Mesenchymal stem cell (in vitro differentiated cells and primary cell): ENCODE data around the gene HYOU1.
A peak's percentile ranks its signal among the peaks of the same experiment; 100 is the strongest.
"Not testable (repeated sequence)": the region's sequence is repeated elsewhere in the genome, so short reads cannot be mapped to it uniquely, and the experiment has no call there.

Experiments used
- DNase-seq: peaks from one replicate; pipeline ENCODE4 v3.0.0-alpha.2; 2013
- H2AFZ ChIP-seq: one replicate; pipeline ENCODE4 v1.6.1; 2013; ENCODE audit warnings: low read depth, mild to moderate bottlenecking, control low read depth, inconsistent platforms, low read length, moderate library complexity
- H2AK5ac ChIP-seq: 2 replicates; pipeline ENCODE4 v1.6.1; 2013; ENCODE audit warnings: low read length, moderate library complexity, mild to moderate bottlenecking, inconsistent platforms; ENCODE audit not compliant: severe bottlenecking
- H2BK120ac ChIP-seq: one replicate; pipeline ENCODE4 v1.6.1; 2013; ENCODE audit warnings: low read depth, mild to moderate bottlenecking, inconsistent platforms, low read length, moderate library complexity
- H2BK12ac ChIP-seq, 2 experiments: one replicate each; pipeline ENCODE4 v1.6.1; 2013; ENCODE audit warnings: inconsistent platforms in 2 of 2, low read length in 2 of 2, mild to moderate bottlenecking in 2 of 2, moderate library complexity in 2 of 2, control low read depth in 1 of 2
- H2BK15ac ChIP-seq: one replicate; pipeline ENCODE4 v1.6.1; 2013; ENCODE audit warnings: mild to moderate bottlenecking, low read depth, inconsistent platforms; ENCODE audit not compliant: poor library complexity, severe bottlenecking
- H2BK5ac ChIP-seq: 2 replicates; pipeline ENCODE4 v1.6.1; 2013; ENCODE audit warnings: low read depth, mild to moderate bottlenecking, low read length, control low read depth, inconsistent platforms; ENCODE audit not compliant: poor library complexity, severe bottlenecking
- H3K14ac ChIP-seq, 2 experiments: one replicate each; pipeline ENCODE4 v1.6.1; 2013; ENCODE audit warnings: inconsistent platforms in 2 of 2, low read length in 2 of 2, control low read depth in 1 of 2, mild to moderate bottlenecking in 1 of 2, moderate library complexity in 1 of 2
- H3K18ac ChIP-seq, 2 experiments: one replicate each; pipeline ENCODE4 v1.6.1; 2013; ENCODE audit warnings: inconsistent platforms in 2 of 2, low read length in 2 of 2, control low read depth in 1 of 2, low read depth in 1 of 2, mild to moderate bottlenecking in 1 of 2
- H3K23ac ChIP-seq, 2 experiments: one replicate each; pipeline ENCODE4 v1.6.1; 2013; ENCODE audit warnings: inconsistent platforms in 2 of 2, low read length in 2 of 2, mild to moderate bottlenecking in 2 of 2, moderate library complexity in 2 of 2, control low read depth in 1 of 2
- H3K27ac ChIP-seq: 2 replicates; pipeline ENCODE4 v1.5.1; 2013; ENCODE audit warnings: mild to moderate bottlenecking, moderate library complexity, low read length, control low read depth, inconsistent platforms; ENCODE audit not compliant: poor library complexity, severe bottlenecking
- H3K27me3 ChIP-seq, 2 experiments: 2 replicates each; pipeline versions ENCODE4 v1.6.1 to v1.7.0; 2013; ENCODE audit warnings: low read length in 2 of 2, mild to moderate bottlenecking in 2 of 2, moderate library complexity in 2 of 2, control low read depth in 1 of 2, inconsistent platforms in 1 of 2; ENCODE audit not compliant: control insufficient read depth in 1 of 2, insufficient read depth in 1 of 2
- H3K36me3 ChIP-seq, 2 experiments: 2 replicates each; pipeline versions ENCODE4 v1.6.1 to v1.7.0; 2013; ENCODE audit warnings: low read length in 2 of 2, control low read depth in 1 of 2, inconsistent platforms in 1 of 2, low read depth in 1 of 2, mild to moderate bottlenecking in 1 of 2; ENCODE audit not compliant: insufficient read depth in 2 of 2, control insufficient read depth in 1 of 2
- H3K4ac ChIP-seq, 2 experiments: one replicate each; pipeline ENCODE4 v1.6.1; 2013; ENCODE audit warnings: inconsistent platforms in 2 of 2, low read length in 2 of 2, mild to moderate bottlenecking in 2 of 2, moderate library complexity in 2 of 2, control low read depth in 1 of 2, low read depth in 1 of 2
- H3K4me1 ChIP-seq: 2 replicates; pipeline ENCODE4 v1.6.1; 2013; ENCODE audit warnings: low read depth, low read length, control low read depth; ENCODE audit not compliant: control insufficient read depth, insufficient read depth
- H3K4me2 ChIP-seq: 2 replicates; pipeline ENCODE4 v1.6.1; 2013; ENCODE audit warnings: low read length, mild to moderate bottlenecking, inconsistent platforms; ENCODE audit not compliant: poor library complexity, severe bottlenecking
- H3K4me3 ChIP-seq, 2 experiments: 2 replicates each; pipeline versions ENCODE4 v1.5.1 to v1.7.0; 2013; ENCODE audit warnings: low read length in 2 of 2, mild to moderate bottlenecking in 2 of 2, control low read depth in 1 of 2, low read depth in 1 of 2; ENCODE audit not compliant: insufficient read depth in 1 of 2
- H3K79me1 ChIP-seq: replicated peaks from 2 replicates; pipeline ENCODE4 v1.6.1; 2013; ENCODE audit warnings: mild to moderate bottlenecking, control low read depth, low read length, inconsistent platforms; ENCODE audit not compliant: poor library complexity, severe bottlenecking
- H3K9ac ChIP-seq: 2 replicates; pipeline ENCODE4 v1.7.0; 2013; ENCODE audit warnings: mild to moderate bottlenecking, low read length, moderate library complexity
- H3K9me3 ChIP-seq: 2 replicates; pipeline ENCODE4 v1.7.0; 2013; ENCODE audit warnings: mild to moderate bottlenecking, low read length; ENCODE audit not compliant: control insufficient read depth
- H4K8ac ChIP-seq: one replicate; pipeline ENCODE4 v1.6.1; 2013; ENCODE audit warnings: inconsistent platforms, mild to moderate bottlenecking, low read length, moderate library complexity
- H4K91ac ChIP-seq: one replicate; pipeline ENCODE4 v1.6.1; 2013; ENCODE audit warnings: mild to moderate bottlenecking, low read length, inconsistent platforms
- WGBS: methylation state at CpG from one replicate; pipeline ENCODE4 v1.1.7; 2013; ENCODE audit warnings: mixed read lengths; 5-methylcytosine and 5-hydroxymethylcytosine counted together

Gene HYOU1

DNA sequence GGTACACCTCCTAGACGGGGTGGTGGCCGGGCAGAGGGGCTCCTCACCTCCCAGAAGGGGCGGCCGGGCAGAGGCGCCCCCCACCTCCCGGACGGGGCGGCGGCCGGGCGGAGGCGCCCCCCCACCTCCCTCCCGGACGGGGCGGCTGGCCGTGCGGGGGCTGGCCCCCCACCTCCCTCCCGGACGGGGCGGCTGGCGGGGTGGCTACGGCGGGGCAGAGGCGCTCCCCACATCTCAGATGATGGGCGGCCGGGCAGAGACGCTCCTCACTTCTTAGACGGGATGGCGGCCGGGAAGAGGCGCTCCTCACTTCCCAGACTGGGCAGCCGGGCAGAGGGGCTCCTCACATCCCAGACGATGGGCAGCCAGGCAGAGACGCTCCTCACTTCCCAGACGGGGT, 2.1 kb upstream of the HYOU1 start:
- not testable (repeated sequence) for H2BK15ac ChIP-seq, H3K27ac ChIP-seq, H3K27me3 ChIP-seq, H3K18ac ChIP-seq, H3K9me3 ChIP-seq, H3K23ac ChIP-seq, H2BK12ac ChIP-seq, H3K4me2 ChIP-seq, H2AFZ ChIP-seq, H3K4me3 ChIP-seq, H2BK5ac ChIP-seq, H2BK120ac ChIP-seq, H4K91ac ChIP-seq, DNase-seq, H2AK5ac ChIP-seq, H3K9ac ChIP-seq, H4K8ac ChIP-seq, H3K4ac ChIP-seq, H3K14ac ChIP-seq
- 86% methylated on average over 8 of the region's 35 CpGs for WGBS
- Histone ChIP-seq H3K4me1 (peaks cover 15% of the 10 kb centered on the region), H3K36me3 (peaks cover 15 to 18% of the 10 kb centered on the region in 2 experiments), H3K79me1 (peaks cover 21% of the 10 kb centered on the region)

DNA sequence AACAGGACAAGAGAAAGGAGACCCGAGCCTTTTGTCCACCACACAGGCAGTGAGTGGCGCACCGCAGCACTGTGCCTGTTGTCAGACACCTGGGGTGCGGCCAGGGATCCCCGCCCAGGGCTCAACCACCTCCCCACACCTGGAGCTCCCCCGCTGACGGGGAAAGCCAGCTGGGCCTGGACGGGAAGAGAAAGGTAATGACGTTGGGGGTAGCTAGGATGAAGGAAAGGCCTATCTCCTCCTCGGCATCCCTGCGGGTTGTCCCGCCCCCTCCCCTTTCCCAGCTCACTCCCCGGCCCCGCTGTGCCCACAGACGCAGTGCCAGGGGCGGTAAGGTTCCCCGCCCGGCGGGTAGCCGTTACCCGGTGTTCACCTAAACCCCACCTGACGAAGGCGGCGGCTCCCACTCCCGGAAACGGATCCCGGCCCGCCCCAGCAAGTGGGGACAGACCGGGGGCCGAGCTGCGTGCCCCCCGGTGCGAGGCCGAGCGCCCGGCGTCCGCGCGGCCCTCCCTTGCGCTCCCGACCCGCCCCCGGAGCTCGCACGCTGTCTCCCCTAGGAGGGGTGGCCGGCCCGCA, 495 bp downstream of the HYOU1 start:
- peak overlapping the region in 1 of 2 experiments; percentile 94 for H3K23ac ChIP-seq
- H3K9me3 ChIP-seq: no peaks in the 10 kb centered on the region
- H2BK5ac ChIP-seq: peak overlapping the region; percentile 71
- H2AK5ac ChIP-seq: peak overlapping the region; percentile 21
- WGBS: under 1% methylated on average over 32 of the region's 48 CpGs
- H2AFZ ChIP-seq: peak overlapping the region; percentile 92
- peaks cover 15% of the 10 kb centered on the region for H3K4me1 ChIP-seq
- peak overlapping the region; percentile 8 for H2BK120ac ChIP-seq
- H3K27me3 ChIP-seq: no peaks in the 10 kb centered on the region
- H3K4ac ChIP-seq: peak overlapping the region; percentile 67 to 82
- peaks cover 42% of the 10 kb centered on the region for H3K79me1 ChIP-seq
- H3K9ac ChIP-seq: peak overlapping the region; percentile 94
- peaks cover 38 to 43% of the 10 kb centered on the region in 2 experiments for H3K36me3 ChIP-seq
- H3K14ac ChIP-seq: peak overlapping the region in 1 of 2 experiments; percentile 98
- peak overlapping the region; percentile 62 for H4K91ac ChIP-seq
- peak overlapping the region in 1 of 2 experiments; percentile 17 for H2BK12ac ChIP-seq
- peak overlapping the region; percentile 51 for H3K27ac ChIP-seq
- H3K4me3 ChIP-seq: peak overlapping the region; percentile 91 to 95
- DNase-seq: peak; percentile 19
- H3K4me2 ChIP-seq: peak overlapping the region; percentile 76
- H4K8ac ChIP-seq: peak overlapping the region; percentile 57
- H3K18ac ChIP-seq: peak overlapping the region; percentile 52 to 95
- no peak overlapping the region for H2BK15ac ChIP-seq

DNA sequence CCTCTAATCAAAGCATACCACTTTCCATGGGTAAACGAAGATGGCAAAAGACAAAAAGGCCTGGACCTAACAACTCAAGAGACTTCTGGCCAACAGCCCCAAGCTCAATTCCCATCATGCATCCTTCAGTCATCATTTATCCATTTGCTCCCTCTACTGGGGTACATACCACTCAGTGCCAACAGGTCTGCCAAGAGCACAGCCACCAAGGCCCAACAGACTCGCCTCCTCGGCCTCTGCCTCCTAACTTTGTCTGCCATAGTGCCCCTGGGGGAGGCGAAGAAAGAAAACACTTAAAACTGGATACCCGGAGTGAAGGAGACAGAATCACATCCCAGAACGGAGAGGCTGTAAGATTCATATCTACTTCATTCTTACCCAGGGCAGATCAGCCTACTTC, 1.1 kb downstream of the HYOU1 start:
- no peak overlapping the region for H3K23ac ChIP-seq
- H3K4me2 ChIP-seq: peak overlapping the region; percentile 76
- H3K27ac ChIP-seq: peak overlapping the region; percentile 44
- WGBS: 56% methylated on average over 6 of the region's 6 CpGs
- peaks cover 44% of the 10 kb centered on the region for H3K79me1 ChIP-seq
- no peak overlapping the region for H2BK15ac ChIP-seq
- peak overlapping the region; percentile 94 for H3K9ac ChIP-seq
- no peak overlapping the region for H2AK5ac ChIP-seq
- H2AFZ ChIP-seq: peak overlapping the region; percentile 92
- no peak overlapping the region for H2BK120ac ChIP-seq
- H3K27me3 ChIP-seq: no peaks in the 10 kb centered on the region
- peak; percentile 53 for DNase-seq
- no peaks in the 10 kb centered on the region for H3K9me3 ChIP-seq
- H4K91ac ChIP-seq: peak overlapping the region; percentile 59
- H3K4me1 ChIP-seq: peaks cover 15% of the 10 kb centered on the region
- H2BK5ac ChIP-seq: no peak overlapping the region
- peak overlapping the region in 1 of 2 experiments; percentile 2 for H3K4ac ChIP-seq
- no peak overlapping the region for H3K18ac ChIP-seq
- H4K8ac ChIP-seq: peak overlapping the region; percentile 17
- H3K36me3 ChIP-seq: peaks cover 44 to 47% of the 10 kb centered on the region in 2 experiments
- H2BK12ac ChIP-seq: no peak overlapping the region
- peak overlapping the region; percentile 91 to 95 for H3K4me3 ChIP-seq
- no peak overlapping the region for H3K14ac ChIP-seq

DNA sequence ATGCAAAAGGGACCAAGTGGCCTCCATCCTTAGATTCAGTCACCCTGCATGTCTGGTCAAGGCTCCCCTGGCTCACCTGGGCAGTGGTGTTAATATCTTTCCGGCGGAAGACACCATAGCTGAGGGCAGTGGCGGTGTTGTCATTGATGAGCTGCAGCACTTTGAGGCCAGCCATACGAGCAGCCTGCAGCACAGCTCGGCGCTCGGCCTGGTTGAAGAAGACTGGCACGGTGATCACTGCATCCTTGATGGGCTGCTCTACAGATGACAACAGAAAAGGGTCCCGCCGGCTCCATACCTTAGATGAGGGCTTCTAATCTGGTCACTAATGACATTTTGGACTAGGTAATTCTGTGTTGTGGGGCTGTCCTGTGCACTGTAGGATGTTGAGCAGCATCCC, 2.6 kb downstream of the HYOU1 start:
- Histone ChIP-seq H3K9ac (no peak overlapping the region), H2BK5ac (no peak overlapping the region), H4K8ac (no peak overlapping the region), H3K23ac (no peak overlapping the region), H2BK120ac (no peak overlapping the region), H3K14ac (no peak overlapping the region), H2BK12ac (no peak overlapping the region), H4K91ac (no peak overlapping the region), H3K4me1 (peaks cover 15% of the 10 kb centered on the region), H3K4me3 (no peak overlapping the region), H2AK5ac (no peak overlapping the region), H3K18ac (no peak overlapping the region), H3K27ac (no peak overlapping the region), H3K4ac (no peak overlapping the region), H3K79me1 (peaks cover 47% of the 10 kb centered on the region), H3K27me3 (no peaks in the 10 kb centered on the region), H3K4me2 (no peak overlapping the region), H2AFZ (no peak overlapping the region), H2BK15ac (no peak overlapping the region), H3K9me3 (no peaks in the 10 kb centered on the region), H3K36me3 (peaks cover 51 to 62% of the 10 kb centered on the region in 2 experiments)
- 94% methylated on average over 10 of the region's 10 CpGs for WGBS
- DNase-seq: no peak
